Fibroblast of mammary gland (primary cell): ENCODE results near the gene C3orf22.

ENCODE experiments used
- DNase-seq: peaks from one replicate; pipeline ENCODE4 v3.0.0-alpha.2; 2010; ENCODE audit warnings: low read depth
- H3K4me3 ChIP-seq: 2 replicates; pipeline ENCODE4 v1.5.1; 2011; ENCODE audit warnings: low read depth, mild to moderate bottlenecking, low read length, moderate library complexity; ENCODE audit not compliant: control insufficient read depth
- CTCF ChIP-seq: conservative IDR thresholded peaks from 2 replicates; pipeline ENCODE4 v1.5.1; 2011; ENCODE audit warnings: low read depth, low read length, inconsistent platforms; ENCODE audit not compliant: control insufficient read depth, insufficient read depth

Gene C3orf22

GRCh38 chr3:126543457-126544061, 15.2 kb downstream of the C3orf22 start:
- DNase-seq, result no peak
- H3K4me3 ChIP-seq, result no peak overlapping the region
- TF ChIP-seq CTCF, result no peak

GRCh38 chr3:126542340-126543241, 16.1 kb downstream of the C3orf22 start:
- no peak for DNase-seq
- H3K4me3 ChIP-seq, result no peak overlapping the region
- TF ChIP-seq CTCF, result no peak

GRCh38 chr3:126541628-126542339, 16.9 kb downstream of the C3orf22 start:
- no peak for TF ChIP-seq CTCF
- no peak for DNase-seq
- no peak overlapping the region for H3K4me3 ChIP-seq

GRCh38 chr3:126540951-126541627, 17.6 kb downstream of the C3orf22 start:
- no peak for DNase-seq
- H3K4me3 ChIP-seq, result no peak overlapping the region
- TF ChIP-seq CTCF, result no peak

GRCh38 chr3:126540342-126540849, 18.3 kb downstream of the C3orf22 start:
- DNase-seq, result peak; percentile 96
- H3K4me3 ChIP-seq, result no peak overlapping the region
- TF ChIP-seq CTCF, result no peak
